Embryonic facial prominence (tissue), 1 donor: ENCODE results near the gene TTLL12.

Experiments used
- DNase-seq: peaks from one replicate; pipeline ENCODE4 v3.0.0-alpha.2; 2016; ENCODE audit errors: extremely low spot score

TTLL12 gene

DNA sequence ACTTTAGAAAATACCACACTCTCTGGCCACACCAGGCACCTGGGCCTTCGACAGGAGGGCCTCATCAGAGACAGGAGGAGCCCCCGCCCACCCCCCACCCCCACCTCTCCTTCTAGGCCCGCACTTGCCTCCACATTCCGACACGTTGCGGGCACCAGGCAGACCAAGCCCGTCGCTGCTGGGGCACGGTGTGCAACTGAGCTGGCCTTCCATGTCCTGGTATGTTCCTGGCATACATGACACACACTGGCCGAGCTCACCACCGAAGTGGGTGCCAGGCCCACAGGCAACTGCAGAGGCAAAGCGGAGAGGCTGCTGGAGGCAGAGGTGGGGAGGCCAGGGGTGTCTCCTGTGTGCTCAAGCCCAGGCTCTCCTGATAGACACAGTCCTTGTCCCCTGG lies 27.0 kb upstream of the TTLL12 start:
- DNase-seq = no peak

DNA sequence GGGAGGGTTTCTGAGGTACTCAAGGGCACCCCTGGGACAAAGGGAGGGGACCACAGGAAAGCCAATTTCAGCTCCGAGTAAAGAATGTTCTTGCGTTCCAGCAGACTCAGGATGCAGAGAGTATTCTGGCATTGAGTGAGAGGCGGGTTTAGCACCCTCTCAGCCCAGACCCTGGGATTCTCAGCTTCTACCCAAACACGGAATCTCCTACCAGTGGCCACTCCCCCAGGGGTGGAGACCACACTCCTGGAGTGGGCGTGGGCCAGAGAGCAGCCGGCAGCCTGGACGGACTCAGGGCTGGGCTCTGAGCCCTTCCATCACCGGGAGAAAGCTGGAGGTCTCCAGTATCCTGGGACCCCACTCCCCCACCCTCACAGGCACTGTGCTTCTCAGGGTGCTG lies 26.1 kb upstream of the TTLL12 start:
- DNase-seq = no peak

DNA sequence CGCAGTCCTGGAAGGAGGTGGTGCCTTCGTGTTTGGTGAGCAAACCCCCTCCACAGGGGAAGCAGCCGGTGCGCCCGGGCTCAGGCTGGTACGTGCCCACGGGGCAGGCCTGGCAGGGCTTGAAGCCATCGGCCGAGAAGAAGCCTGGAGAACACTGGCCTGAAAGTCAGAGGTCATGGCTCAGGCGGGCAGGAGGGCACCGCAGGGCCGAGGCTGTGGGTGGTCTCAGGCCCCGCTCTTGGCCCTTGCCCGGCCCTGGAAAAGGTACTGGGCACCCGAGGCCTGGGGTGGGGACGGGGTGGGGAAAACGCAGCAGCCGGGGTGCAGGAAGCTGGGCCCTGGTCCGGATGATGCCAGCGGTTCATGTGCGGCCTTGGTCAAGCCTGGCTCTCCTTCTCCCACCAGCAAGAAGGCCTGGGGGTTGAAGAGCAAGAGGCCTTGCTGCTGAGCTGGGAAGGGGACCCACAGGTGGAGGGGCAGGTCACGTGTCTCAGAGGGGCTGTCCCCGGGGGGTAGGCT lies 25.6 kb upstream of the TTLL12 start:
- DNase-seq = no peak

DNA sequence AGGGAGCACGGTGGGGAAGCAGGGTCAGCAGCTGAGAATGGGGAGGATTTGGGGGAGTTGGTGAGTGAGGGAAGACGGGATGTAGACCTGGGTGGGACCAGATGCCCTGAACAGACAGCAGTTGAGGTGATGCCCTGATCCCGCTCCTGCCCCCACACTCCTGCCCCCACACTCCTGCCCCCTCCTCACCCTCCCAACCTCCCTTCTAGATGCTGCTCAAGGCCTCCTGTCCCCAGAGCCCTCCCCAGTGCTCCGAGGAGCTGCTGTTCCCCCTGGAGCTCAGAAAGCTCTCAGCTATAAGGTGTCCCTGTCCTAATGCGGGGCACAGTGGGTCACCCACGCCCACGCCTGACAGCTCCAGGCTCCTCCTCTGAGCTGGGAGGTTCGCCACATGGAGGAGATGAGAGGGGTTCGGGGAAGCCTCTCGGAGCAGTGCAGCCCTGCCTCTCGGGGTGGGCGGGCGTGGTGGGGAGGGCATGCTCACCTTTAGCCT lies 25.1 kb upstream of the TTLL12 start:
- DNase-seq = no peak

DNA sequence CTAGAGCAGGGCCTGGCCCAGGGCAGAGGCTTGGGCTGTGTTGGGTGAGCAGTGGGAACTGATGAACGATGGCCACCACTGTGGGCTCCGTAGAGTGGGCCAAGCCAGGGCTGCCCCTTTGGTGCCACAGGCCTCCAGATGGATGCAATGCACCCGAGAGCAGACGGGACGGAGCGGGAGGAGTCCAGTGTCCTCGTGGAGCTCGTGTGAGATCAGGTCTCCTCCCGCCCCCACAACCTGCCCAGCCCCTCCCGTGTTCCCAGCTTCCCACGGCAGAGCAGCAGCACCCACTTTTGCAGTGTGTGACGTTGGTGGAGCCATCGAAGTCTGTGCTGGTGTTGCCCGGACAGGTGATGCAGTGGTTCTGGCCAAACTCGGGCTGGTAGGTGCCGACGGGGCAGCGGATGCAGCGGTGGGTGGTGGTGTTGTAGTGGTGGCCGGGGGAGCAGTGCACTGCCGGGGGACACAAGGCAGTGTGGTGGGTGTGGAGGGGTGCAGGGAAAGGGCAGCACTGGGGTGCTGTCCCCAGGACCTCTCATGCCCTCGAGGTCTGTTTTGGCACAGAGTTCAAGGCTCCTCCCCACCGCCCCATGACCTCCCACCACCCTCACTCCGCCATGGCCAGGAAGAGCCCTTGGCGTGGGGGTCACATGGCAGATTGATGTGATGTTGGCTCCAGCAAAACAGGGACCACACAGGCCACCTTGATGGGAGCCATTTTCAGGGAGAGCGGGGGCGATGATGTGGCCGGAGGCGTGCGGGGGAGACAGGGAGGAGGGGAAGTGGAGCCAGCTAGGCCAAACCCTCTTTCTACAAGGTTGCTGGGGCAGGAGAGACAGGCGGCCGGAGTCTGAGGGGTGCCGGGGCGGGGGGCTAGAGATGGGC lies 23.9 kb upstream of the TTLL12 start:
- no peak for DNase-seq

DNA sequence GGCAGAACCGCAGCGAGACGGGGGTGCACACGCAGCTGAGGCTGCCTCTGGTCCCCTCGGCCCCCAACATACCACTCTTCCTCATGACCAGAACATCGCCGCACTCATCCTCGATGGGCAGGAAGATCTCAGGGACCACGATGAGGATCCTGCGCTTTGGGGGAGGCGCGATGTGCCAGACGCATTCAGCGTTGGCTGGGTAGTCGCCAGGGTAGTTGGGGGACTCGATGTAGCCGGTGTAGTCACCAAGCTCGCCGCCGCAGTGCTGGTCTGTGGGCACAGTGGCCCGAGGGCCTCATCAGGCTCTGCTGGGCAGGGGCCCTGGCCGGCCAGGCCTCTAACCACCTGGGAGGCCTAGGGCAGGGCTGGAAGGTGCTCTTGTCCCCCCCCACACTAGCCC lies 23.0 kb upstream of the TTLL12 start:
- no peak for DNase-seq

DNA sequence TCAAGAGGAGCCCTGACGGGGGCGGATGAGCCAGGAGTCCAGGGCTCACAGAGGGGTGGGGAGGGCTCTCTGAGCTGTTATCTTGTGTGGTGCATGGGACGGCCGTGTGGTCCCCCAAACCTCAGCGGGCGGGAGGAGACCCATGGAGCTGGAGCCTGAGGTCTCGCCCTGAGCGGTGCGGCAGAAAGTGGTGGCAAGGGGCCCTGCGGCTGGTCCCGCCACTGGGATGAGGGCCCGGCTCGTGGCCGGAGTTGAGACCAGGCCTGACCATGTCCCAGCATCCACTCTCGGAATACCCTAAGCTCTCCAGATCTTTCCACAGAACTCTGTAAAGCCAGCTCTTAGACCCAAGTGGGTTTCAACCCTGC lies 22.6 kb upstream of the TTLL12 start:
- no peak for DNase-seq

DNA sequence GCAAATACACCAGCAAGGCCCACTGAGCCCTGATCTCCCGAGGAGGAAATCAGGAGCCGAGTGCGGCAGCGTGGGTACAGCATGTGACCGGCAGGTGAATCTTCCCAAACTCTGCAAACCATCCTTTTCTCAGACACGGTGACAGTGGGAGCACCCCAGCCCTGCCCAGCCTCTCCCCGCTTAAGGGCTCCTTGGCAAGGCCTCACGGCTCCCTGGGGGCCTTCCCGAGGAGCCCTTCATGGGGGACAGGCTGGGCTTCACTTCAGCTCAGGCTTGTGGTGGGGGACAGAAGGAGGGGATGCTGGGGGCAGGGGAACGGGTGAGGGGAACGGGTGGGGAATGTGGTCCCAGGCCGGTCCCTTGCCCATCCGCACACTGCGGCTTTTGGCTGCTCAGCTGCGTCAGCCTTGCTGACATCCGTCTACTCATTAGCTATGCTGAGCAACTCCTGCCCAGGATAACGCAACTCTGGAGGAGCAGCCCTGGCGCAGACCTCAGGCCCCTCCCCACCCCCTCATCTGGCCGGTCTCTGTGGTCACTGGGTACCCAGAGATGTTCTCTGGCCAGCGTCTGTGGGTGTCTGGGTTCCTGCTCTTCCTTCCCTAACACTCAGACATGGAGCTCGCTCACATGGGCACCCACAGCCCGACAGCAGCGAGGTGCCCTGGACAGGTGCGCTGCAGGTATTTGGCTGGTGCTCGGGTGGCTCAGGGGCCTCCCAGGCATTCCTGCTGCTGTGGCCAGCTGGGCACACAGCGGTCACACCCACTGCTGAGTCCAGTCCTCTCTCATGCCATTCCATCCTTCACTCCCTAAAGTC lies 22.0 kb upstream of the TTLL12 start:
- DNase-seq = no peak

DNA sequence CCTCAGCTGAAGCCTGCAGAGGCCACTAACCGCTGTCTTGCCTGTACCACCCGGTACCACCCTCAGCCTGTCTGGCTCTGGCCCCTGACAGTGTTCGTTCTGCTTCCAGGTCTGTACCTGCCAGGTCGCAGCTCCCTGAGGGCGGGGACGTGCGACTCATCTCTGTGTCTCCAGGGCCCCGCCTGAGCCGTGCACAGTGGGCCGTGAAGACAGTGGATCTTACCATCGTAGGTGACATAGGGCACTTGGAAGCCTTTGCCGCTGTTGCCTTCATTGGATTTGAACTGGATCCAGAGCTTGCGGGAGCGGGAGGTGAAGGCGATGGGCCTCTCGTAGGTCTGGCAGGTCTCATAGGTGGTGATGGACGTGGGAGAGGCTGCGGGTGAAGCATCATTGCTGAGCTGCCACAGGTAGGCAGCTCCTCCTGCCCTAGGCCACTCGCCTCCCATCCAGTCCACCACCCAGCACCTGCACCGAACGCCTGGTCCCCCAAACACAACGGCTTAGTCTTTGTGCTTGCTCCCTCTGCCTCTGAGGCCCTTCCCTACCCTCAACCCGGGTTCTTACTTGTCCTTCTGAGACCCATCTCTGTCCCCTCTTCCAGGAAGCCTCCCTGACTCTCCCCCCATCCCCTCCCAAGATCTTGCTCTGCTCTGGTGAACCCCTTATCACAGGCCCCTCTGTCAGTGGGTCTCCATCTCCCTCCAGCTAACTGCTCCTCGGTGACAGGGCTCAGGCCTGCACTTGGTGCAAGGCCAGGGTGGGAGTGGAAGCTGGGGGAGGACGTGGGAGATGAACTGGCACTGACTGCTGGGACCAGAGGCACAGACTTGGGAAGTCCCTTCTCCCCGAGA lies 21.1 kb upstream of the TTLL12 start:
- DNase-seq = no peak

DNA sequence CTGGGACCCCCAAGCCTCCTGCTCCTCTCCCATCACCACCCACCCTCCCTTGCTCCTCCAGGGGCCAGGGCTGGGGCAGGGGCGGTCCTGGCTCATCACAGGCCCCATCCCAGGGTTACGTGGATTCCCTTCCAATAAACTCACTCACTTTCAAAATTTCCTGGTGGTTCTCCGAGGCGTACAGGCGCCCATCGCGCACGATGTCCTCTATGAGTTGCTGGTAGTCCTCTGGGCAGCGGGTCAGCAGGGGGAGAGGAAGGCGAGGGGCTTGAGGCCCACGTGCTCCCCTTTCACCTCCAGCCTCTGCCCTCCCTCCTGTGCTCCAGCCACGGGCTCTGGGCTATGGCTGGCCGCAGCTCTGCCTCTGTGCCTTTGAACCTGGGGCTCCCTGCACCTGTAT lies 20.5 kb upstream of the TTLL12 start:
- no peak for DNase-seq

DNA sequence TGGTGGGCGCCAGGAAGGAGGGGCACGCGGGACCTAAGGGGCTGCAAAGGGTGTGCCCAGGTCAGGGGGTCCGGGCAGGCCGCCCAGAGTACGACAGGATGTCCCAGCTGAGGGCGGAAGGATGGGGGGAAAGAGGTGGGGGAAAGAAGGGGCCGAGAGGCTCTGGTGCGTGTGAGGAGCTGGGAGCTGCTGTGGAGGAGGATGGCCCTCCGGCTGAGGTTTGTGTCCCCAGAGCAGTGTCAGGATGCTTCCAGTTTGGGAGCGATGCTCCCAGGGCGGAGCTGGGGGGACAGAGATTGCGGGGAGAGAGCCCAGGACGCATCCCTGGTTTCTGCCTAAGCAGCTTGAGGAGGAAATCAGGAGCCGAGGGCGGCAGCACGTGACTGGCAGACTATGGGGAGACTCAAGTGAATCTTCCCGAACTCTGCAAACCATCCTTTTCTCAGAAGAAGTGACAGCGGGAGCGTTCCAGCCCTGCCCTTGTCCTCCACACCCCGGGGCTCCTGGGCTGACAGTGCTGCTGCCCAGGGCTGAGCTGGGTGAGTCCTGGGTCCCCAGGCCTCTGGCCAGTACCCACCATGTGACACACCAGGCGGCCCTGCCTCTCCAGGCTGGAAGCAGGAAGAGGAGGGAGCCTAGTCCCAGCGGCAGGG lies 19.7 kb upstream of the TTLL12 start:
- DNase-seq = no peak

DNA sequence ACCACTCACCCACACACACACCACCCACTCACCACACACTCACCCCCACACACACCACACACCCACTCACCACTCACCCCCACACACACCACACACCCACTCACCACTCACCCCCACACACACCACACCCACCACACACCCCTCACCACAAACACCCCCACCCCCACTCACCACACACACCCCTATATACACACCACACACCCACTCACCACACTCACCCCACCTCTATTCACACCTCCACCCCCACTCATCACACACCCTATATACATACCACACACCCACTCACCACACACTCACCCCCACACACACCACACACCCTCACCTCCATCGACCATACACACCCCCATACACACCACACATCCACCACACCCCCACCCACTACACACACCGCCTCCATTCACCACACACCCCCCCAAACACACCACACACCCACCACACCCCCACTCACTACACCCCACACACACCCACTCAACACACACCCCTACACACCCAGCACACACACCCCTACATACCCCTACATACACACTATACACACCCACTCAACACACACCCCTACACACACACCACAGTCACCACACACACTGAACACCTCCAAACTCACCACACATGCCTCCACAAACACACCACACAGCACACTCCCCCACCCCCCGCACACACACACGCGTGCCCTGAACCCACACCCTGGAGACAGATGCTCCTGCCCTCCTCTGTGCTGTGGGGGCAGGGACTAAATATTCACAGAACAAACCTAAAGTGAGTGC lies 19.0 kb upstream of the TTLL12 start:
- no peak for DNase-seq

DNA sequence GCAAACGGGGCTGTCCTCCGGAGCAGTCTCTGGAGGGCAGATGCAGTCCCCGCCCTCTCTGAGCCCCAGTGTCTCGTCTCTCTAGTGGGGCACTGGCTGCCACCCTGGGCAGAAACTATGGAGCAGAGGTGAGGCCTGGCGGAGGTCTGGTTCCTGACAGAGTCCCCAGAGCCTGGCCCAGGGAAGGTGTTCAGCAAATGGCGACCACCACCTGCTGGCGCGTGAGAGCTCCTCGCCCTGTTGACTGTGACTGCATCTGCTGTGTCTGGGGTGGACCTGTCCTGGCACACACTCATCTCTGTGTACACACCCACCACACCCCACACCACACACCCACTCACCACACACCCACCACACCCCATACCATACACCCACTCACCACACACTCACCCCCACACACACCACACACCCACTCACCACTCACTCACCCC lies 18.3 kb upstream of the TTLL12 start:
- no peak for DNase-seq

DNA sequence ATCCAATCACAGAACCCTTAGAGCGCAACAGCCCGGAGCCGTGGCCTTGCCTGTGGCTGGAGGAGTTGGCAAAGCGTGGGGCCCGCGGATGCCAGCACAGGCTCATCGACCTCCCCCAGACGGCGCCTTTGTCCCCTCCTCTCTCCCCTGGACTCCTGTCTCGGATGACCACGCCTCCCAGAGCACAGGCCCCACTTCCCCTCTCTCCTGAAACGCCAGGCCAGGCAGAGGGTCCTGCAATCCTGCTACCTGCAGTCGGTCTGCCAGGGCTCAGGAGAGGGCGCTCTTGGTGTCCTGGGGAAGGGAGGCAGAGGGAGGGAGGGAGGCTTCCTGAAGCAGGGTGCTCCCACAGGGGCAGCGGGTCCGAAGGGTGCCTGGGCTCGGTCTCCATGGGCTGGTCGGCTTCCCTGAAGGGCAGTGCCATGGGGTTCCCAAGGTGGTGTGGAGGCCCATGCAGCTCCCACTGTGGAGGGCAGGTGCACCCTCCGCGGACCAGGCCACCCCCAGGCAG lies 16.6 kb upstream of the TTLL12 start:
- DNase-seq = no peak

DNA sequence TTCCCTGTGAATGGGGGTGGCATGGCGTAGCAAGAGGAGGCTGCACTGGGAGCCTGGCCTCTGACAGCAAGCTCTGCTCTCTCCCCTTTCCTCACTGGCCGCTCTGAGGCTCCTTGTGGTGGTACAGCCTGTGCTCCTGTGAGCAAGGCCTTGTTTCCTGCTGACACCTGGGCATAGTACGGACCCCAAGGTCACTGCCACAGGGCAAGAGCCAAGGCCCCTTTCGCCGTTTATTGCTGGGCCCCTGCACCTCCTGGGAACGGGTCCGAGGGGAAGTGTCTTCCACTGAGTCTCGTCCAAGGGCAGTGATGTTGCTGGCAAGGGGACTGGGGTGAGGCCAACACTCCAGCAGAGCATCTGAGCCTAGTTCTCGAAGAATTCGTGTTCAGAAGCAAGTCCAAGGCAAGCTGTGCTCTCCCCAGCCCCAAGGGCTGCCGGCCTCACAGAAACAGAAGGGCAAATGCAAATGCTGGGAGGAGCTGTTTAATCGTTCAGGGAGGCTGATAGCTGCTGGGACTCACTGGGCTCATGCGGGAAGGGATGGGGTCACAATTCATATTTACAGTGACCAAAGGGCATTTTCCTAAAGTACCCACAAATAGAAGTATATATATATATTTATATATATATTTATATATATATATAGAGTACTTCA lies 15.9 kb upstream of the TTLL12 start:
- DNase-seq = no peak

DNA sequence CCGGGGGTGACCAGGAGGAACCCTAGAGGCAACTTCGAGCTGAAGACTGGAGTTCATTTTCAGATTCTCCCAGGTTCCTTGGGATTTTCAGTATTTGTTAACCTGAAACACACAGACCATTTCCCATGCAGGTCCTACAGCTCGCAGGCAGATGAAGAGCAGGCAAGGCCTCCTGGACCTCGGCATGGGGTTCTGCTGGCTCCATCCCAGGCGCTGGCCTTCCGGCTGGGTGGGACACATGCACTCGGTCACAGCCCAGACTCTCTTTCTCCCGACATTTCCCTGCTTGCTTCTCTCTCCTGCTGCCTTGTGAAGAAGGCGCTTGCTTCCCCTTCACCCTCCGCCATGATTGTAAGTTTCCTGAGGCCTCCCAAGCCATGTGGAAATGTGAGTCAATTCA lies 15.4 kb upstream of the TTLL12 start:
- DNase-seq = no peak

DNA sequence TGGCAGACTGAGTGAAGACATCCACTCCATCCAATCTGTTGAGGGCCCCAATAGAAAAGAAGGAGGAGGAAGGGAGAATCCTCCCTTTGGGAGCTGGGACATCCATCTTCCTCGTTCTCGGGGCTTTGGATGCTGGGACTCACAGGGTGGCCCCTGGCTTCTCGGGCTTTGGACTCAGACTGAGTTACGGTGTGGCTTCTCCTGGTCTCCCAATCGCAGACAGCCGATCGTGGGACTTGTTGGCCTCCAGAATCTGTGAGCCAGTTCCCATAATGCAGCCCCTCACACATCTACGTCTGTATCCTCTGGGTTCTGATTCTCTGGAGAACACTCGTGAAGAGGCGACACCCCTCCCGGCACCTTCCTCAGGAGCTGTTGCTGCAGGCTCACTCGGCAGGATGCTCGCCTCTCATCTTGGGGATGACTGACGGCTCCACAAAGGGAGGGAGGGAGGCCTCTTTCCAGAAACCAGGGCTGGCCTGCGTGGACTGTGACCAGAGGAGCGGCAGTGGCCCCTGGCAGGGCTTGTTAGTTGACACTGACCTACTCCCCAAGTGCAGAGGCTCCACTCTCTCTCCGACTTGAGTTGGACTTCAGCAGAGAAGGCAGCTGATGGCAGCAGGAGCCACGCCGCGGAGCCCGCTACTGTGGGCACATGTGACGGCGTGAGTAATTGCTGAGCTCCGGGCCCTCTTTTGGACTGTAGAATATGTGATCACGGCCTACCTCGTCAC lies 14.7 kb upstream of the TTLL12 start:
- DNase-seq = no peak

DNA sequence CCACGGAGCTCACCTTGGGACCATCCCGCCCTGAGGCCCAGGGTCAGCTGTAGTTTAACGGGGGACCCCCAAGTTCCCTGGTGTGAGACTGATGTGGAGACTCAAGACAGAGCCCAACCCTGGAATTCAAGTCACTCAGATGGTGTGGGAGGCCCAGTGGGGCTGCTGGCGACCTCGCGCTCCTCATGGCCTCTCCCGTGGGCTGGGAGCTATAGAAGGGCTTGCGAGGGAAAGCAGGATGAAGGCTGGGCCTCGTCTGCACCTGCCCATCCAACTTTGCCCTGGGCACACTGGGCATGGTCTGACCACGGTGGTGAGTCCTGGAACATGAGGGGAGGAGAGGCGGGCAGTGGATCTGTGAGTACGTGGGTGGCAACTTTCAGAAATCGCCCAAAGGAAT lies 13.6 kb upstream of the TTLL12 start:
- DNase-seq = no peak

DNA sequence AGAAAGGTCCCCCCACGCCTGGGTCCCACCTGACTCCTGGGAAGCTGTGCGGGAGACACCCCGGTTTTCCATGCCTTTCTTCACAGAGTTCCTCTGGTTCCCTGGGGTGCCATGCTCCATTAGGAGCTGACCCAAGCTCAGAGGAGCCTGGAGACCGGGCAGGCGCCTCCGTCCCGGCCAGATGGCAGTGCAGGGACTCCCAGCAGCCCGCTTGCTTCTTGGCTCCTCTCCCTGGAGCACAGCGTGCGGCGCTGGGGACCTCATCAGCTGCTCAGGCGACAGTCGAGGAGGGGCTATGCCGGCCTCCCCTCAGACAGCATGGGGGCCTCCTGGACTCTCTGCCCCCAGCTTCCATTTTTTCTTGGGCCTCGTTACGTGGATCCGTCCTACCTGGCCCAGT lies 13.1 kb upstream of the TTLL12 start:
- no peak for DNase-seq
